ENCODE results near the gene TSPYL4. TPM values are rescaled to one million over a fixed set of nuclear protein-coding genes. Genes with fewer than 3 reads are reported as not detected.

Gene TSPYL4
- polyA plus RNA-seq, 1 experiment, result 33.7 TPM

GRCh38 chr6:116256694-116257093 lies 2.8 kb upstream of the TSPYL4 start:
- no peaks in the 10 kb centered on the region for H3K36me3 ChIP-seq (ENCODE audit: control insufficient read depth, insufficient read depth, low read length)
- no peak overlapping the region for H3K4me3 ChIP-seq (ENCODE audit: low read depth, low read length)
- H3K27me3 ChIP-seq (ENCODE audit: control insufficient read depth, insufficient read depth, low read length), result no peaks in the 10 kb centered on the region
- POLR2A ChIA-PET, result no interaction called here
- no peak for TF ChIP-seq CTCF (IDR thresholded peaks at IDR 0.05; ENCODE audit: insufficient read depth, low read depth, low read length)
- CTCF ChIA-PET, result interaction anchor here (0.8 to 1.8 kb wide), 2 partner anchors 8 to 304 kb away, joined by 3 to 4 read pairs; no protein-coding TSS in a partner anchor
- no peak for DNase-seq (ENCODE audit: low read depth)

DNA sequence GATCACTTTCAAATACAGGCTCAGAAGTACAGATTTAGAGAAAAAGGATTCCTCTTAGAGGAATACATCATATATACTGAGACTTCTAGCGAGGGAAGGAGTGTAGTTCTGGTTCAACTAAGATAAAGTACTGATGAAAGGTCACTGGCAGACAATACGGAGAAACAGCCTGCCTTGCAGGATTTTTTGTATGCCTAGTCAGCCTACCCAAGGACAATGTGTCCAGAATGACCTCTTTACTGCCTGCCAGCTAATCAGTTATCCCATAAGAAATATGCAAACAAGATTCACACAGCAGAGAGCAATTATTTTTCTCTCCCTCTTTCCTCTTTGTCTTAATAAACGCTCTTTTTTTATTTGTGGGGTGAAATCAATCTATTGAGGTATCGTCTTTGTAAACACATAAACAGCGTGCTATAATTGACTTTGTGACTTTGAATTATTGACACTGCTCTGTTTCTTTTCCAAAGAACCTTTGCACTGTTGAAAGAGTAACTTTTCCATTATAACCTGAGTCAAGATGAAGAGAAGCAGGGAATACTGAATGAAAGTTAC lies 1.4 kb upstream of the TSPYL4 start:
- Histone ChIP-seq H3K27me3 (ENCODE audit: control insufficient read depth, insufficient read depth, low read length) (no peaks in the 10 kb centered on the region), H3K36me3 (ENCODE audit: control insufficient read depth, insufficient read depth, low read length) (no peaks in the 10 kb centered on the region), H3K4me3 (ENCODE audit: low read depth, low read length) (no peak overlapping the region)
- ChIA-PET POLR2A (interaction anchor here (0.6 kb wide), 1 partner anchor 246 kb away, joined by 3 read pairs; no protein-coding TSS in a partner anchor), CTCF (interaction anchor here (1.3 to 5.3 kb wide), 3 partner anchors 12 to 306 kb away, joined by 4 to 43 read pairs (median 6); no protein-coding TSS in a partner anchor)
- DNase-seq (ENCODE audit: low read depth), result no peak
- TF ChIP-seq CTCF (IDR thresholded peaks at IDR 0.05; ENCODE audit: insufficient read depth, low read depth, low read length), result no peak

DNA sequence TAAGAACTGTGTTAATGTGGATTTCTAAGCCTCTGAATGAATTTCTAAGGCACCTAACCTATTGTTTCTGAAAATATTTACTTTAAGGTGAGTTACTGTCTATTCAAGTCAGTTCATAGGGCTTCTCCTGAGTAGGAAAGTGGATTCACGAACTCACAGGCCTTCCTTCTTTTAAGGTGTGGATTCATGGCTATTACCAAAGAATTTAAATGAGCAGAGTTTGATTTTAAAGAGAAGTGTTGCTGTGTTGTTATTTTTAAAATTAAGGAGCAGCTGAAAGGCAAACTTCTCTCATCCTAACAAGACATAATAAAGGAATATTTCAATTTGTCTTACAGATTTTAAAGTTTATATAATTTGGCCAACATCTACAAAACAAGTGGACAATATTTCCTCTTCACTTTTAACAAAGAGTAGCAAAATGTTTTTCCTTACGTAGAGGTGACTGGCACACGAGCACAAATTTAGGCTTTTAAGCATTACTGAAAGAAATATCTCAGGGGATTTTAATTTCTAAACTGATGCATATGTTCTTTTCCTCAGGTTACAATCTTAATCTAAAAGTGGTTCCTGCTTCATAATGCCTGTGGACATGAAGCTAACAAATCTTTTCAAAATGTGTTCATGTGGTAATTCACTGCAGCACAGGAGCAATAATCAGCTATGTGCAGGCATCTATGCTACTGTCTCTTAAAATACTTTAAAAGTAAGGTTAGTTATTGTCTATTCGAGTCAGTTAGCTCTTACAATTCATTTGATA lies 602 bp upstream of the TSPYL4 start:
- TF ChIP-seq CTCF (IDR thresholded peaks at IDR 0.05; ENCODE audit: insufficient read depth, low read depth, low read length), result no peak
- ChIA-PET POLR2A (interaction anchor here (0.6 kb wide), 1 partner anchor 245 kb away, joined by 3 read pairs; no protein-coding TSS in a partner anchor), CTCF (interaction anchor here (1.1 to 5.3 kb wide), 5 partner anchors 11 to 307 kb away, joined by 3 to 43 read pairs (median 4); partner anchors contain the start of gene CALHM4)
- Histone ChIP-seq H3K4me3 (ENCODE audit: low read depth, low read length) (peak overlapping the region; percentile 99), H3K27me3 (ENCODE audit: control insufficient read depth, insufficient read depth, low read length) (no peaks in the 10 kb centered on the region), H3K36me3 (ENCODE audit: control insufficient read depth, insufficient read depth, low read length) (no peaks in the 10 kb centered on the region)
- DNase-seq (ENCODE audit: low read depth), result no peak

DNA sequence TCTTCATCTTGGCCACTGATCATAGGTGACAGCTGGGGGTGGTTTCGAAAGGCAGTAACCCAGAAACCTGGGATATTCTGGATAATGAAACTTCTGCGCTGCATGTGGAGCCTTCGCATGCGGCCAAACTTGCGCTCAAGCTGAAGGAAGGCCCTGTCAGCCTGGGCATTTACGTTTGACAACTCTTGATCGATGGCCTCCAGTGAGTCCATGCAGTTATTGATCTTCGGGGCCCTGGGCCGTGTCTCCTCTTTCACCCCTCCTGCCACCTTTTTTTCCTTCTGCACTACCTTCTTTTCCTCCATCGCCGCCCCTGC lies 729 bp downstream of the TSPYL4 start:
- CTCF ChIA-PET, result interaction anchor here (0.8 to 5.3 kb wide), 4 partner anchors 9 to 36 kb away, joined by 3 to 43 read pairs (median 4); no protein-coding TSS in a partner anchor
- Histone ChIP-seq H3K36me3 (ENCODE audit: control insufficient read depth, insufficient read depth, low read length) (no peaks in the 10 kb centered on the region), H3K27me3 (ENCODE audit: control insufficient read depth, insufficient read depth, low read length) (no peaks in the 10 kb centered on the region), H3K4me3 (ENCODE audit: low read depth, low read length) (peak overlapping the region; percentile 99)
- no peak for TF ChIP-seq CTCF (IDR thresholded peaks at IDR 0.05; ENCODE audit: insufficient read depth, low read depth, low read length)
- DNase-seq (ENCODE audit: low read depth), result no peak
- POLR2A ChIA-PET, result interaction anchor here (0.6 kb wide), 1 partner anchor 310 kb away, joined by 3 read pairs; no protein-coding TSS in a partner anchor

Measured in BJ (cell line).